ENCODE results near the gene ARL3.
A peak's percentile ranks its signal among the peaks of the same experiment; 100 is the strongest.

ARL3 gene

DNA sequence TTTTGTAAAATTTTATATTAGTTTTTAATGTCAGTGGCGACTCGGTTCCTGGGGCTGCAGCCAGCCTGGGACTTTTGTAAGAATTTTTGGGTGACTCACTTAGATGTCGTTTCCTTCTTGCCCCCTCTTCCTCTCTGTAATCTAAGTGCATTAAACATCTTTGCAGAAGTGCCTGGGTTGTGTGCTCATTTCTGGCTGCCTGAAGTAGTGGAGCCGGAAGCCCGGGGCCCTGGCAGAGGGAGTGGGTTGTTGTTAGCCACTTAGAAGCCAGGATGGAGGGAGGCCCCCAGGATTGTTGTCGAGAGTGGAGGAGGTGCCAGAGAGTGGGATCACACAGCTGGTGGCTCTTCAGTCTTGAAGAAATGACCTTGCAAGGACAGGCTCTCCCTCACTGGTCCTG is 80.9 kb downstream of the ARL3 start:
- no peak for DNase-seq

DNA sequence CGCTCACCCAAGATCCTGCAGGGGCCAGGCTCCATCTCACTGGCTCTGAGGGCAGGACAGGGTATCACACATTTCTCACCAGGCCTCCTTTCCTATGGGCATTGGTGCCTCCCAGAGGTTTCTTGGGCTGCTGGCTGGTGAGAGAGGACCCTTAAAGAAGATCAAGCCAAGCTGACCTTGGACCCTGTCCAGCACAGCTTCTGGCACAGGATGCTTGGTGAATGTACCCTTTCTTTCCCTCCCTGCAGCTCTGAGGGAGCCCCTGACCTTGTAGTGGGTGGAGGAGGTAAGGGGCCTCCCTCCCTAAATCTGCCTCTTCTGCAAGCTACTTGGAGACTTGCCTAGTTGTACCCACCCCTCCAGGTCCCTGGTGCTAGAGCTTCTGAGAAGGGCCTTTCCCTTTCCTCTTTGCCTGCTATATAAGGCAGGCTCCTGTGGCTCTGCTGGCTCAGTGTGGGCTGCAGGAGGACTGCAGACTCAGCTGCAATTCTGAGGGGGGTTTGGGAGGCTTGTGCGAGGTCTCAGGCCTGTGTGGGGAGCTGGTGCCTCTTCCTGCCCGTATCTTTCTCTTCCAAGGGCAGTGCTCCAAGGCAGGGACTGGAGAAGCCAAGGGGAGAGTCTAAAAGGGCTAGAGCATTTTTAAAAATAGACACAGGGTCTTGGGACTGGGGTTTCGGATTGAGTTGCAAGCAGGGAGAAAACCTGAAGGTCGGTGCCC is 81.6 kb downstream of the ARL3 start:
- no peak for DNase-seq

DNA sequence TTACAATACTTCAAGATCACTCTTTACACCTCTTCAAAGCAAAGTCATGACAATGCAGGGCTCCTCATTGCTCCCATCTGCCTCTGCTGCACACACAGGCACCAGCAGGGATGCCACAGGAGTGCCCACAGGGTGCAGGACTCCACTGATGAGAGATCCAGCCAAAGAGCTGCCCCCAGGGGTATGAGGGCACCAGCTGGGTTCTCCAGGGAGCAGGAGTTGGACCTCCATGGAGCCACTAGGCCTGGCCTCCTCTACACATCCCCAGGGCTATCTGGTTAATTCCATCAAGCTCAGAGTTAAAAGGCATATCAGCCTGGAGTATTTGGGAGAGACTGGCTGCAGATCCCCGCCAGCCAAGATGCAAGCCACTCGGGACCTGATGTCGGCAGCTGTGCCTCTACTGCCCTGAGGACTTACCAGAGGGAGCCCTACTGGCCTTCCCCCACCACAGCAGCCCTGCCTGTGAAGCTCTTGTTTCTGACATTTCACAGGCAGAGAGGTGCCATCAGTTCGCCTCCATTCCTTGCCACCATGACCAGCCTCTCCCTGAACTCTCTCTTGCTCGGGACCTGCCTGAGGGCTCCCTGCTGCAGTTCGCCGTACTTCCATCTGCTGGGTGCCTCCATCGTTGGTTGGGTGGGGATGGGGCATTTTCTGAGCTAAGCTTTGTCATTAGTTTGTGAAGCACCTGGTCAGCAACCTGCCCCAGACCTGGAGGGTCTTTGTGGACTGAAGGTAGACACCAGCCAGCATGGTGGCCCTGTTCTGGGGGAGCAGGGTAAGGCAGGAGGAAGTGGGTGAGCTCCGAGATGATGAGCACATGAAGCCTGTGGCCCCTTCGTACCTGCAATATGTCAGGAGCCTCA is 82.4 kb downstream of the ARL3 start:
- no peak for DNase-seq

DNA sequence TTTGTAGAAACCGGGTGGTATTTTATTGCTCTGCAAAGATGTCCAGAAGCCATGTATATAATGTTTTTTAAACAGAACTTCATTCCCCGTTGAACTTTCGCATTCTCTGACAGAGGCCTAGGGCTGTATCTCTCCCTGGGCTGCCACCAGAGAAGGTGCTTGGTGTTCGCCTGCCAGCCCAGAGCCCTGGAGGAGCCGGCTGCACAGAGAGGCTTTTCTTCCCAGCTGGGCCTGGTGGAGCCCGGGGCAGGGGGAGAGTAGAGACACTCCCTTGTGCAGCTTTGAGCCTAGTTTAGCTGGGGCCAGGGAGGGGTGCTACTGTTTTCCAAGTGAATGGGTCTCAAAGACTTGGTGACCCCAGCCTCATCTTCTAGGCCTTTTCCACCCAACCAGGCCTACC is 83.5 kb downstream of the ARL3 start:
- no peak for DNase-seq

DNA sequence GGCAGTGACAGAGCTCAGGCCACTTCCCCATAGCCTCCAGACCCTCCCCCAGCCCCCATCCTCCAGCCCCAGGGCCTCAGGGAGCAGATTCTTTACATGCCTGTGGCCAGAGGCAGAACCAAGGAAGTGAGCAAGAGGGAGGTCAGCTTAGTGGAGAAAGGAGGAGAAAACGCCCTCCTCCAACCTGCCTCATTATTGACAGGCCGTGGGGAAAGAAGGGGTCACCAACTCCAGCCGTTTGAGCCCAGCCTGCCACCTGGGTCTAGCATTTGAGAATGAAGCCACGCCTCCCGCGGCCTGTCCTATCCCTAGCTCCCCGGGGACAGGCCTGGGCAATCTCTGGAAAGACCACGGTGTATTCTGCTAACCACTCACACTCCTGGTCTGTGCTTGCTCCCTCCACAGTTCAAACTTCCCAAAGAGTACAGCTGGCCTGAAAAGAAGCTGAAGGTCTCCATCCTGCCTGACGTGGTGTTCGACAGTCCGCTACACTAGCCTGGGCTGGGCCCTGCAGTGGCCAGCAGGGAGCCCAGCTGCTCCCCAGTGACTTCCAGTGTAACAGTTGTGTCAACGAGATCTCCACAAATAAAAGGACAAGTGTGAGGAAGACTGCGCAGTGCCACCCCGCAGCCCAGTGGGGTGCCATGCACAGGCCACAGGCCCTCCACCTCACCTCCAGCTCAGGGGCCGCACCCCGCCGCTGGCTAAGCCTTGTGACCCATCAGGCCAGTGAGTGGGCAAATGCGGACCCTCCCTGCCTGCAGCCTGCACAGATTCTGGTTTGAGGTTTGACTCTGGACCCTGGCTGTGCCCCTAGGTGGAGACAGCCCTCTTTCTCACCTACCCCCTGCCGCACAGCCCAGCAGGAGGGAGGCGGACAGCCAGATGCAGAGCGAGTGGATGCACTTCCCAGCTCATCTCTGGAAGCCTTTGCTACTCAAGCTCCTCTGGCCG is 84.3 kb downstream of the ARL3 start:
- DNase-seq = no peak

DNA sequence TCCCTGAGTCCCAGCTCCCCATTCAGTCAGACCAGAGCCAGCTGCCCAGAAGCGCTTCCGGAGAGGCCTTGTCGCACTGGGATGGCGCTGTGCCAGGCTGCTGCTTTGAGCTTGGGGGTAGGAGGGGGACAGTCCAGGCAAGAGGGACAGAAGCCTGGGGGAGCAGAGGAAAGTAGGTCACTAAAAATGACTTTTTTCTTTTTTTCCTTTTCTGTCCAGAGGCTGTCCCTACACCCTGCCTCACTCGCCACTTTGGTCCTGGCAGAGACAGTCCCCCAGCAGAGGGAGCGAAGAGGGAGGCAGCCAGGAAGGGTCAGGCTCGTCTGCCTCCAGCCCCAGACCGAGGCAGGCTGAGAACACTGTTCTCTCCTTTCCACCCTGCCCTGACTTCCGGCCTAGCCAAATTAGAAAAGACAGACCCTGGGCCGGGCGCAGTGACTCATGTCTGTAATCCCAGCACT is 85.7 kb downstream of the ARL3 start:
- DNase-seq = peak; percentile 78 to 81

DNA sequence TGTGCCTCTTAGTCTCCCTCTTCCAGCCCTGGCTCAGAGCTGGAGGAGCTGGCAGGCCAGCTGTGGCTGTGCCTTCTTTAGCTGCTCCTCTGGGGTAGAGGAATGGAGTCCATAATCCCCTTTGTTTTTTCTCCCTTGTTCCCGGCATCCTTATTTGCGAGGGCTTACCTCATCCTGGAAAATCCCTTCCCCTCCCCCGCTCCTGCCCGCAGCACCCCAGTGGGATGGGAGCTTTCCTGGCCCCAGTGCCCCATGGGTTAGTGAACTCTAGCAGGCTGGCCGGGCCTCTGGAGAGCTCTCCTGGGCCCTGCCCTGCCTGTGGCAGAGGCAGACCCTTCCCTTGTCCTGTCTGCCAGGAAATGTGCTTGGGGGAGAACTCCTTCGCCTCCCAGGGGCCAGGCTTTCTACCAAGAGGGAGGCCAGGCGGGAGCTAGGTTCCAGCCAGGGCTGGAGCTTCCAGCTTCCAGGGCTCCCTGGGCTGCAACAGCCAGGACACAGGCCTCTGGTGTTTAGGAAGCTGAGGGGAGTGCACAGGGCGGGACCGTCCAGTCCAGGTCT is 86.4 kb downstream of the ARL3 start:
- DNase-seq = peak in 1 of 2 donors; percentile 65

DNA sequence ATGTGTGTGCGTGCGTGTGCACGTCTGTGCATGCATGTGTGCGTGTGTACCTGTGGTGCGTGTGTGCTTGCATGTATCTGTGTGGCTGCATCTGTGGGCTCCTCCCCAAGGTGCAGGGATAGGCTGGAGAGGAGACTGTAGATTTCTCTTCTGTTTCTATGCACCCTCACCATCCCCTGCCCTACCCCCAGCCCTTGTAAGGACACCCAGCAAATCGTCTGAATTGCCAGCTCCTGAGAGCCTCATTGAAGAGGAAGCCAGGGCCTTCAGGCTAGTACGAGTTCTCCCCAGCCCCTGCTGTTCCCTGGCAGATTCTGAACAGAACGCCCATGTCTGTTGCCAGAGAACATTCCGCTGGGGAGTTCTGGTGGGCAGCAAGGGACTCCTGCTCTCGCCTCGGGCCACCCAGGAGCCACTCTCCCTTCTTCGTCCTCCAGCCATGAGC is 86.9 kb downstream of the ARL3 start:
- DNase-seq = peak; percentile 39 to 65

DNA sequence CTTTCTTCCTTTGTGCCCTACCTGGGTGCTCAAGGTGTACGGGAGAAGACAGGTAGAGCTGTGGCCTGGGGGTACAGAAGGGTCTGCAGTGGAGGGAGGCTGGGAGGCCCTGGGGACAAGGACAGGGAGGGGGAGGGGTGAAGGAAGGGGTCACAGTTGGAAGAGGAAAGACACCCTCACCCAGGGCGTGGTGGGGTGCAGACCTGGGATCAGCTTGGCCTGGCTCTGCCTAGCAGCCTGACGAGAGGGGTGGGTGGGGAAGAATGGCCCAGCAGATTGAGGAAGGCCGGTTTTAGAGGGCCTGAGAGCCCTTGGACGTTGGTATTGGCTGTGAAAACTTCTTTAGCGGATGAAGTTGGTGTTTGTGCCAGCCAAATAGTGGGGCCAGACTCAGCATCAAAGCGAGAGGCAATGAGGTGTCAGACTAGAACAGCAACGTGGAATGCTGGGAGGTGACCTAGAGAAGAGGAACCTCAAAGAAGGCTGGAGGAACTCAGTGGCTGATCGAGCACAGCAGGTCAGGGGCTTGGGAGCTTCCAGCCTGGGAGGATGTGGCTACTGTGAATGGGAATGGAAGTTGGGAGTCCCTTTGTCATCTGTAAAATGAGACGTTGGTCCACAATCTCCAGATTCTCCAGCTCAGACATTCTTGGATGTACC is 88.0 kb downstream of the ARL3 start:
- DNase-seq = no peak

DNA sequence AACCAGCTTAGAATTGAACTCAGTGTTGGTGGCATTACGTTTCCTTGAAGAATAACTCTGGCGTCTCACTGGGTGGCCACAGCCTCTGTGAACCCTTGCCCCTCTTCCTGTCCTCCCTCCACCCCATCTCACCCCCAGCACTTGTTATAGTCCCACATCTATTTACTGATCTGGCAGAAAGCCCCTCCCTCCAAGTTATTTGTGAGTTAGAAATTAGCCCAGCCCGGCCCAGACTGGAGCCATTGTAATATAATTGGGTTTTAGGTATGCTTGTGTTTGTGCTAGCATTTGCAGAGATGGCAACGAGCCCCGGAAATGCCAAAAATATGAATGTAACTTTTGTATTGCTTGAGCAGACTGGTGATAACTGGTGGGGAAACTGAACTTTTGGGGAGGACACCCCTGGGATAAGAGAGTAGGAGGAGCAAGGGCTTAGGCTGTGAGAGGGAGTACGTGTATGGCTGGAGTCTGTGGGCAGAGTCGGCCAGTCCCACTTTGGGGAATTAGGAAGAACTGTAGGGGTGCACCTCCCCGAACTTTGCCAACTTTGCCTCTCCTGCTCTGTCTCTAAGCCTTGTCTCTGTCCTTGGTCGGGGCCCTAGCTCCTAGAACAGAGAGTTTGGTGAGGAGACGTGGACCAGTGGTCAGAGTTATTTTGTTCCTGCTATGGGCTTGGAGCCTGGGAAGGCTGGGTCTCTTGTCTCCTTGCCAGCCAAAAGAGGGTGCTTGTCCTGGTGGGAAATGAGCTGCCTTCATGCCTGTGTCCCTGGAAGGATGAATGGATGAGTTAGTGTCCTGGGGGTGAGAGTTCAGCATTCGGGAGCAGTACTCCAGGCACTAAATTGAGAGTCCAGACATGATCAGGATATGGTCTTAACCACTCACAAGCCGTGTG is 89.2 kb downstream of the ARL3 start:
- no peak for DNase-seq

DNA sequence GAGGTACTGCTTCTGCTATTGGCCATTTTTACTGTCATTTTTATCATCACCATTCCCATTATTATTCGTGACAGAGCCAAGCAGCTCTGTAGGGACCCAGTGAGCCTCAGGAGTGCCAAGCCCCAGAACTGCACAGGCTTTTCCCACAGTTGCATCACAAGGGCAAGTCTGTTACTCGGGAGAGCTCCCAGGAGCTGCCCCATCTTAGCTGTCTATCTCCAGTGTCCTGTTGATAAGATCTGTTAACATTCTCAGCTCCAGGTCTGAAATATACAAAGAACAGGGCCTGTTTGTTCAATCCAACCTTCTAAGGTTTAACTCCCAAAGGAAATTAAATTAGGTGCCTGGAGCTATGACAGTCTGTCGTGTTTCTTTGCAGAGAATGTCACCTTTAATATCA is 90.1 kb downstream of the ARL3 start:
- no peak for DNase-seq
